Spleen (tissue), 11 donors: ENCODE data around the gene DVL1. TPM values are rescaled to one million over a fixed set of nuclear protein-coding genes. Genes with fewer than 3 reads are reported as not detected.

Experiments used
- DNase-seq: peaks from one replicate; pipeline ENCODE4 v3.0.0-alpha.2; 2020
- H3K27ac ChIP-seq, 8 donors: fragments of 200-600 bp; sonication (generic) in 7 of 8; 1 replicate in 4 of 8; 2 replicates in 4 of 8; pipeline versions ENCODE4 v1.5.0 to v1.8.0; 2016 to 2021; ENCODE audit warnings: inconsistent platforms in 4 of 8, mild to moderate bottlenecking in 4 of 8, moderate library complexity in 1 of 8
- H3K27me3 ChIP-seq, 7 donors: fragments of 200-600 bp; sonication (generic) in 6 of 7; replicated peaks in 1 of 7; 1 replicate in 4 of 7; 2 replicates in 3 of 7; pipeline versions ENCODE4 v1.5.0 to v1.8.0; 2016 to 2021; ENCODE audit warnings: inconsistent platforms in 3 of 7, mild to moderate bottlenecking in 1 of 7
- H3K36me3 ChIP-seq, 6 donors: fragments of 200-600 bp; sonication (generic) in 5 of 6; 1 replicate in 4 of 6; 2 replicates in 2 of 6; pipeline versions ENCODE4 v1.5.0 to v1.8.0; 2016 to 2021; ENCODE audit warnings: inconsistent platforms in 2 of 6
- H3K4me1 ChIP-seq, 6 donors: fragments of 200-600 bp; sonication (generic) in 5 of 6; 1 replicate in 3 of 6; 2 replicates in 3 of 6; pipeline versions ENCODE4 v1.5.0 to v1.8.0; 2016 to 2021; ENCODE audit warnings: inconsistent platforms in 3 of 6
- H3K4me3 ChIP-seq, 8 donors: fragments of 200-600 bp; sonication (generic) in 7 of 8; 1 replicate in 4 of 8; 2 replicates in 4 of 8; pipeline versions ENCODE4 v1.5.0 to v1.8.0; 2016 to 2021; ENCODE audit warnings: inconsistent platforms in 4 of 8, mild to moderate bottlenecking in 4 of 8, moderate library complexity in 2 of 8
- H3K9me3 ChIP-seq, 8 donors: fragments of 200-600 bp; sonication (generic) in 7 of 8; 1 replicate in 4 of 8; 2 replicates in 4 of 8; pipeline versions ENCODE4 v1.5.0 to v1.8.0; 2016 to 2021; ENCODE audit warnings: inconsistent platforms in 4 of 8
- CTCF ChIP-seq, 11 experiments: fragments of 200-600 bp in 7 of 11; fragments of 450-650 bp in 4 of 11; sonication (generic) in 4 of 11; IDR thresholded peaks in 8 of 11; conservative IDR thresholded peaks in 3 of 11; 1 replicate in 7 of 11; 2 replicates in 4 of 11; pipeline versions ENCODE4 v1.4.0 to v1.8.0; 2016 to 2021; ENCODE audit warnings: antibody characterized with exemption in 11 of 11, inconsistent platforms in 4 of 11, mild to moderate bottlenecking in 1 of 11
- POLR2A ChIP-seq, 3 donors: fragments of 450-650 bp; IDR thresholded peaks; one replicate each; pipeline ENCODE4 v1.5.1; 2017; ENCODE audit warnings: antibody characterized with exemption in 3 of 3, mild to moderate bottlenecking in 1 of 3
- POLR2AphosphoS5 ChIP-seq, 3 donors: sonication (generic); formaldehyde crosslinking; IDR thresholded peaks; one replicate each; pipeline ENCODE4 v1.5.1; 2017; ENCODE audit warnings: antibody characterized with exemption in 3 of 3
- WGBS, 5 donors: extraction: QIAGEN DNeasy Blood & Tissue Kit in 3 of 5; methylation state at CpG; one replicate each; pipeline versions ENCODE4 v1.1.5 to v1.1.7; 2013 to 2018; 5-methylcytosine and 5-hydroxymethylcytosine counted together
- intact Hi-C: fragments of 100-400 bp; cut with DNase I; formaldehyde crosslinking; loops from one replicate; pipeline ENCODE4 v1.15.0; 2023; ENCODE audit warnings: low total_unique reads
- polyA plus RNA-seq, 3 donors: library from polyadenylated mRNA; stranded (reverse); fragments of 200-250 nt; gene quantifications; one replicate each; pipeline ENCODE4 v1.2.1, GENCODE V29; 2013
- total RNA-seq, 7 donors: library from RNA; depleted of rRNA in 3 of 7; stranded (reverse); fragments of >200 nt in 3 of 7; fragmentation: NEBNext Ultra II Directional in 4 of 7; extraction: Animal tissue kit (Norgen Biotek cat#: 25700) in 4 of 7; gene quantifications; one replicate each; pipeline versions ENCODE4 v1.1.0 to v1.2.1, GENCODE V29; 2016 to 2021
- donor health status: healthy with polysubstance abuse.
- donor health status: DM: no; HTN: no; CAD: no; lungs with moderate emphysema.
- donor health status: DM: no; HTN: no; CAD: no.
- donor health status: Bipolar disorder and iron deficiency.
- donor health status: healthy.
- donor health status: DM: no; HTN: no; CAD: no.
- donor health status: DM: yes; HTN: yes; CAD: no.

DVL1 gene
- total and polyA plus RNA-seq, 10 donors, result 18.1 to 59.1 (median 39.2) TPM

- Histone ChIP-seq H3K27ac (peak overlapping the region in 5 of 8 donors; percentile 20 to 62 (median 46)), H3K4me1 (peaks cover 0 to 45% (median 15%) of the 10 kb centered on the region in 6 donors), H3K4me3 (no peak overlapping the region), H3K9me3 (peaks cover 0 to 1% (median 0%) of the 10 kb centered on the region in 8 donors), H3K36me3 (no peaks in the 10 kb centered on the region), H3K27me3 (peaks cover 0 to 52% (median 27%) of the 10 kb centered on the region in 7 donors)
- WGBS, 5 donors, result 20 to 31% (median 26%) methylated on average over 13 of the region's 13 CpGs
- intact Hi-C loops, result no loop called here
- TF ChIP-seq CTCF (IDR thresholded peaks at IDR 0.05 in 8 of 11, conservative IDR thresholded peaks at IDR 0.05 in 3 of 11) (peak in 1 of 11 experiments; percentile 7), POLR2A (IDR thresholded peaks at IDR 0.05) (no peak), POLR2AphosphoS5 (IDR thresholded peaks at IDR 0.05) (peak in 1 of 3 donors; percentile 53)
- DNase-seq, result peak; percentile 62
These were observed 12.8 kb upstream of the DVL1 start for GRCh38 chr1:1361982-1362423.

DNA sequence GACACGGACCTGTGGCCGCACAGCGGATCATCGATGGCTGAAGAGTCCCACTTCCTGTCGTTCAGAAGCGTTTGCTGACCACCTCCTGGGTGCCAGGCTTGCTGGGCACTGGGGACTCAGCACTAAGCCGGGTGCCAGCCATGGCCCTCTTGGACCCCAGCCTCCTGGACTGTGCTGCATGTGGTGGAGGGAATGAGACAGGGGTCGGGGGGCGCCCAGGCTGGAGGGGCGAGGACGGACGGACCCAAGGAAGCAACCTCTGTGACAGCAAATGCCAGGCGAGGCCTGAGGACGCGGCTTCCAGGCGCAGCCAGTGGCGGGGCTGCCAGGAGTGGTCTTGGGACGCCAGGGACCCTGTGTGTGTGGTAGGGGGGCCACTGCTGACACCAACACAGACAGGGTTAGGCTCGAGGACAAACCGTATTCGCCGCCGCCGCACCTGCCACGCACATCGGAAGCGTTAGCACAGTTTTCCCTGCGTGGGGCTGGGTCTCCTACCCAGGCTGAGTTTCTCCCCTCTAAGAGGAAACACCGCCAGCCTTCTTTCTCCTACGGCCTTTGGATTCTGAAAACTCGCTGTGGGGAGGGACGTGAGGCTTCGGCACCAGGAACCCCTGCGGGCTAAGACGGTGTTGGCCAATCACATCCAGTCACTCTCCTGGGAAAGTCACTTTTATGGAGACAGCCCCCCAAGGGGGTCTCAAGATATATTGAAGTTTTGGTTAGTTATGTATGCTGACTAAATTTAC is 12.2 kb upstream of the DVL1 start:
- peak overlapping the region in 5 of 8 donors; percentile 20 to 62 (median 46) for H3K27ac ChIP-seq
- no peaks in the 10 kb centered on the region for H3K36me3 ChIP-seq
- intact Hi-C loops, result no loop called here
- peaks cover 0 to 58% (median 33%) of the 10 kb centered on the region in 7 donors for H3K27me3 ChIP-seq
- no peak for TF ChIP-seq CTCF (IDR thresholded peaks at IDR 0.05 in 8 of 11, conservative IDR thresholded peaks at IDR 0.05 in 3 of 11)
- no peak for TF ChIP-seq POLR2A (IDR thresholded peaks at IDR 0.05)
- TF ChIP-seq POLR2AphosphoS5 (IDR thresholded peaks at IDR 0.05), result no peak
- peaks cover 0 to 51% (median 15%) of the 10 kb centered on the region in 6 donors for H3K4me1 ChIP-seq
- DNase-seq, result peak; percentile 69
- no peak overlapping the region for H3K4me3 ChIP-seq
- no peaks in the 10 kb centered on the region for H3K9me3 ChIP-seq
- 65 to 75% (median 71%) methylated on average over 33 to 35 of the region's 35 CpGs for WGBS, 5 donors

DNA sequence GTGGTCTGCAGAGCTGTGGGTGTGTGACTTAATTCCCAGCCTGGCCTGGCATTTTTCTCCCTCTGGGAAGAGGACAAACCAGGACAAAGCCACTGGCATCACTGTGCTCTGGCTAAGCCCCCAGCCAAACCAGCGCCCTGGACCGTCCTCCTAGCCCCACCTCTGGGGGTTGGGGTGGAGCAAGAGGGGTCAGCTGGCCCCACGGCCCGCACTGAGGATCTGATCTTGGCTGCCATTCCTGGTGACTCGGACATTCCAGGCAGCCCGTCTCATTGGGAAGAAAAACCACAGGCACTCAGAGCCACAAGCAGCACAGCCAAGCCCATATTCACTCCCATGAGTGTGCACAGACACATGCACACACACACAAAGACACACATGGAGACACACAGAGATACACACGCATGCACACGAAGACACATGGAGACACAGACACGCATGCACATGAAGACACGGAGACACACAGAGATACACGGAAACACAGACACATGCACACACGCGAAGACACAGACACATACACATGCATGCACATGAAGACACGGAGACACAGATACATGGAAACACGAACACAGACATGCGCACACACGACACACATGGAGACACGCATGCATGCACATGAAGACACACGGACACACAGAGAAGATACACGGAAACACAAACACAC is 11.4 kb upstream of the DVL1 start:
- WGBS, 5 donors, result 77 to 81% (median 78%) methylated on average over 18 to 20 of the region's 20 CpGs
- Histone ChIP-seq H3K4me1 (peaks cover 0 to 59% (median 15%) of the 10 kb centered on the region in 6 donors), H3K27me3 (peaks cover 0 to 65% (median 35%) of the 10 kb centered on the region in 7 donors), H3K36me3 (no peaks in the 10 kb centered on the region), H3K9me3 (no peaks in the 10 kb centered on the region), H3K27ac (peak overlapping the region in 6 of 8 donors; percentile 20 to 83 (median 76)), H3K4me3 (no peak overlapping the region)
- intact Hi-C loops, result no loop called here
- TF ChIP-seq CTCF (IDR thresholded peaks at IDR 0.05 in 8 of 11, conservative IDR thresholded peaks at IDR 0.05 in 3 of 11), result no peak
- peak in 2 of 3 donors; percentile 44 to 65 for TF ChIP-seq POLR2AphosphoS5 (IDR thresholded peaks at IDR 0.05)
- peak; percentile 69 for DNase-seq
